ENCODE data around the gene KLK14. TPM values are rescaled to one million over a fixed set of nuclear protein-coding genes. Genes with fewer than 3 reads are reported as not detected.

KLK14 gene
- polyA plus RNA-seq, 1 donor (not counting 4 experiments of a cell fraction or from before 2014, with no cell fraction given): 0.05 TPM

GRCh38 chr19:51125421-51126075, 42.9 kb upstream of the KLK14 start:
- no peak overlapping the region for H3K9ac ChIP-seq (ENCODE audit: control insufficient read depth, extremely low read depth, insufficient read depth, low read length)
- no peak overlapping the region for H3K4me3 ChIP-seq (ENCODE audit: control insufficient read depth in 2 of 3, extremely low read depth in 1 of 3, insufficient read depth in 2 of 3, low read depth in 1 of 3, low read length in 3 of 3)
- H3K4me2 ChIP-seq (ENCODE audit: control insufficient read depth, extremely low read depth, insufficient read depth, low read depth, low read length): no peak overlapping the region
- DNase-seq (ENCODE audit: low read depth, low spot score) (no peak), FAIRE-seq (no peak)
- no peak overlapping the region for H2AFZ ChIP-seq (ENCODE audit: control insufficient read depth, low read length)
- no peaks in the 10 kb centered on the region for H3K27me3 ChIP-seq (ENCODE audit: control insufficient read depth, extremely low read depth, insufficient read depth, low read length)
- no peaks in the 10 kb centered on the region for H3K36me3 ChIP-seq (ENCODE audit: control insufficient read depth in 2 of 2, extremely low read depth in 1 of 2, insufficient read depth in 2 of 2, low read length in 2 of 2)
- H3K4me1 ChIP-seq (ENCODE audit: control insufficient read depth, extremely low read depth, insufficient read depth, low read length): no peaks in the 10 kb centered on the region
- H3K79me2 ChIP-seq (ENCODE audit: control insufficient read depth, insufficient read depth, low read length): no peaks in the 10 kb centered on the region
- H3K9me3 ChIP-seq (ENCODE audit: control insufficient read depth, low read depth, low read length): no peaks in the 10 kb centered on the region
- TF ChIP-seq CTCF (optimal IDR thresholded peaks at IDR 0.05 in 1 of 3, IDR thresholded peaks at IDR 0.05 in 1 of 3, conservative IDR thresholded peaks at IDR 0.05 in 1 of 3; ENCODE audit: extremely low read depth in 1 of 3, insufficient read depth in 2 of 3, low read length in 3 of 3) (no peak), EZH2 (IDR thresholded peaks at IDR 0.05; ENCODE audit: low read length) (no peak)
- H3K9me1 ChIP-seq (ENCODE audit: control insufficient read depth, extremely low read depth, insufficient read depth, low read length): no peaks in the 10 kb centered on the region
- H3K27ac ChIP-seq (ENCODE audit: control insufficient read depth, insufficient read depth, low read length): no peak overlapping the region
- no peaks in the 10 kb centered on the region for H4K20me1 ChIP-seq (ENCODE audit: control insufficient read depth, extremely low read depth, insufficient read depth, low read length)
- dilution Hi-C loops (cut with MboI; ENCODE audit: extremely low pct_ligation_motif_present, low sequenced_read_pairs): no loop called here

GRCh38 chr19:51124729-51125128, 42.0 kb upstream of the KLK14 start, which contains the start of gene SIGLEC9:
Gene SIGLEC9 (plus strand): TSS chr19:51124906. CDS start chr19:51124975, 69 bp downstream.
- Histone ChIP-seq H3K9ac (ENCODE audit: control insufficient read depth, extremely low read depth, insufficient read depth, low read length) (no peak within 1 kb of the TSS), H3K36me3 (ENCODE audit: control insufficient read depth in 2 of 2, extremely low read depth in 1 of 2, insufficient read depth in 2 of 2, low read length in 2 of 2) (no peaks in the 10 kb centered on the region), H4K20me1 (ENCODE audit: control insufficient read depth, extremely low read depth, insufficient read depth, low read length) (no peaks in the 10 kb centered on the region), H3K79me2 (ENCODE audit: control insufficient read depth, insufficient read depth, low read length) (no peaks in the 10 kb centered on the region), H3K27ac (ENCODE audit: control insufficient read depth, insufficient read depth, low read length) (no peak within 1 kb of the TSS), H3K4me2 (ENCODE audit: control insufficient read depth, extremely low read depth, insufficient read depth, low read depth, low read length) (no peak within 1 kb of the TSS), H2AFZ (ENCODE audit: control insufficient read depth, low read length) (no peak within 1 kb of the TSS), H3K4me3 (ENCODE audit: control insufficient read depth in 2 of 3, extremely low read depth in 1 of 3, insufficient read depth in 2 of 3, low read depth in 1 of 3, low read length in 3 of 3) (no peak within 1 kb of the TSS), H3K9me3 (ENCODE audit: control insufficient read depth, low read depth, low read length) (no peaks in the 10 kb centered on the region), H3K27me3 (ENCODE audit: control insufficient read depth, extremely low read depth, insufficient read depth, low read length) (no peaks in the 10 kb centered on the region), H3K9me1 (ENCODE audit: control insufficient read depth, extremely low read depth, insufficient read depth, low read length) (no peaks in the 10 kb centered on the region), H3K4me1 (ENCODE audit: control insufficient read depth, extremely low read depth, insufficient read depth, low read length) (no peaks in the 10 kb centered on the region)
- DNase-seq (ENCODE audit: low read depth, low spot score): no peak
- no peak for FAIRE-seq
- TF ChIP-seq EZH2 (IDR thresholded peaks at IDR 0.05; ENCODE audit: low read length) (no peak), CTCF (optimal IDR thresholded peaks at IDR 0.05 in 1 of 3, IDR thresholded peaks at IDR 0.05 in 1 of 3, conservative IDR thresholded peaks at IDR 0.05 in 1 of 3; ENCODE audit: extremely low read depth in 1 of 3, insufficient read depth in 2 of 3, low read length in 3 of 3) (no peak)
- dilution Hi-C loops (cut with MboI; ENCODE audit: extremely low pct_ligation_motif_present, low sequenced_read_pairs): no loop called here
